Hepatocyte (in vitro differentiated cells): ENCODE results near the gene CCBE1. TPM values are rescaled to one million over a fixed set of nuclear protein-coding genes. Genes with fewer than 3 reads are reported as not detected.
"Not testable (repeated sequence)": the region's sequence is repeated elsewhere in the genome, so short reads cannot be mapped to it uniquely, and the experiment has no call there.

Source experiments
- DNase-seq: peaks from one replicate; pipeline ENCODE4 v3.0.0-alpha.2; 2016; ENCODE audit warnings: low spot score
- H2AFZ ChIP-seq: fragments of 200-600 bp; sonication (generic); 2 replicates; pipeline ENCODE4 v1.6.0; 2016; ENCODE audit warnings: antibody characterized with exemption, mild to moderate bottlenecking
- H3K27ac ChIP-seq: fragments of 200-600 bp; sonication (generic); 2 replicates; pipeline ENCODE4 v1.5.1; 2016; ENCODE audit warnings: mild to moderate bottlenecking
- H3K27me3 ChIP-seq: fragments of 200-600 bp; sonication (generic); 2 replicates; pipeline ENCODE4 v1.6.1; 2016
- H3K36me3 ChIP-seq: fragments of 200-600 bp; sonication (generic); replicated peaks from 2 replicates; pipeline ENCODE4 v1.5.1; 2016; ENCODE audit warnings: low read depth; ENCODE audit not compliant: insufficient read depth
- H3K4me1 ChIP-seq: fragments of 200-600 bp; sonication (generic); 2 replicates; pipeline ENCODE4 v1.5.1; 2016; ENCODE audit warnings: mild to moderate bottlenecking, moderate library complexity; ENCODE audit not compliant: insufficient read depth
- H3K4me2 ChIP-seq: fragments of 200-600 bp; sonication (generic); 2 replicates; pipeline ENCODE4 v1.6.0; 2016
- H3K4me3 ChIP-seq: fragments of 200-600 bp; sonication (generic); 2 replicates; pipeline ENCODE4 v1.5.1; 2016; ENCODE audit warnings: mild to moderate bottlenecking
- H3K79me2 ChIP-seq: fragments of 200-600 bp; sonication (generic); 2 replicates; pipeline ENCODE4 v1.6.0; 2017; ENCODE audit warnings: mild to moderate bottlenecking
- H3K9me2 ChIP-seq: fragments of 200-600 bp; sonication (generic); replicated peaks from 2 replicates; pipeline ENCODE4 v1.6.0; 2017; ENCODE audit warnings: mild to moderate bottlenecking; ENCODE audit not compliant: insufficient read depth
- H3K9me3 ChIP-seq: fragments of 200-600 bp; sonication (generic); 2 replicates; pipeline ENCODE4 v1.5.1; 2016; ENCODE audit warnings: low read depth, mild to moderate bottlenecking
- H4K20me1 ChIP-seq: fragments of 200-600 bp; sonication (generic); 2 replicates; pipeline ENCODE4 v1.6.0; 2016; ENCODE audit warnings: mild to moderate bottlenecking; ENCODE audit not compliant: insufficient read depth, poor library complexity, severe bottlenecking
- CTCF ChIP-seq: fragments of 200-600 bp; sonication (generic); IDR thresholded peaks from 2 replicates; pipeline ENCODE4 v1.5.1; 2016; ENCODE audit warnings: antibody characterized with exemption, mild to moderate bottlenecking; ENCODE audit not compliant: poor library complexity
- EZH2 ChIP-seq: fragments of 200-600 bp; sonication (generic); IDR thresholded peaks from 2 replicates; pipeline ENCODE4 v1.6.1; 2016; ENCODE audit warnings: antibody characterized with exemption, mild to moderate bottlenecking, borderline replicate concordance
- EZH2phosphoT487 ChIP-seq: fragments of 200-600 bp; sonication (generic); IDR thresholded peaks from one replicate; pipeline ENCODE4 v1.6.1; 2018; ENCODE audit warnings: antibody characterized with exemption, mild to moderate bottlenecking, low read depth, moderate library complexity; ENCODE audit not compliant: unreplicated experiment, severe bottlenecking
- WGBS: methylation state at CpG from one replicate; pipeline ENCODE4 v1.1.6; 2016; ENCODE audit warnings: low lambda C conversion rate; ENCODE audit errors: missing lambda C conversion rate; 5-methylcytosine and 5-hydroxymethylcytosine counted together
- polyA plus RNA-seq: library from polyadenylated mRNA; unstranded; fragments of >200 nt; fragmentation: Nextera tagmentation; extraction: Ambion mirVana; gene quantifications from 2 replicates; pipeline ENCODE4 v1.2.1, GENCODE V29; 2016
- total RNA-seq: library from RNA; depleted of rRNA; stranded (reverse); fragments of >200 nt; gene quantifications from 2 replicates; pipeline ENCODE4 v1.2.3, GENCODE V29; 2014

CCBE1 gene
- total and polyA plus RNA-seq, 2 experiments from 2014 or later, result 3.1 to 9.2 TPM

GRCh38 chr18:59651071-59651470, 46.2 kb downstream of the CCBE1 start:
- Histone ChIP-seq H2AFZ (no peak overlapping the region), H3K4me1 (no peaks in the 10 kb centered on the region), H3K27ac (no peak overlapping the region), H3K9me2 (no peaks in the 10 kb centered on the region), H3K9me3 (no peaks in the 10 kb centered on the region), H4K20me1 (no peaks in the 10 kb centered on the region), H3K79me2 (no peaks in the 10 kb centered on the region), H3K4me2 (no peak overlapping the region), H3K4me3 (no peak overlapping the region), H3K27me3 (no peaks in the 10 kb centered on the region), H3K36me3 (no peaks in the 10 kb centered on the region)
- TF ChIP-seq EZH2phosphoT487, result no peak
- TF ChIP-seq EZH2, result no peak
- TF ChIP-seq CTCF, result no peak
- DNase-seq, result no peak
- WGBS, result 95% methylated on average over 5 of the region's 5 CpGs

DNA sequence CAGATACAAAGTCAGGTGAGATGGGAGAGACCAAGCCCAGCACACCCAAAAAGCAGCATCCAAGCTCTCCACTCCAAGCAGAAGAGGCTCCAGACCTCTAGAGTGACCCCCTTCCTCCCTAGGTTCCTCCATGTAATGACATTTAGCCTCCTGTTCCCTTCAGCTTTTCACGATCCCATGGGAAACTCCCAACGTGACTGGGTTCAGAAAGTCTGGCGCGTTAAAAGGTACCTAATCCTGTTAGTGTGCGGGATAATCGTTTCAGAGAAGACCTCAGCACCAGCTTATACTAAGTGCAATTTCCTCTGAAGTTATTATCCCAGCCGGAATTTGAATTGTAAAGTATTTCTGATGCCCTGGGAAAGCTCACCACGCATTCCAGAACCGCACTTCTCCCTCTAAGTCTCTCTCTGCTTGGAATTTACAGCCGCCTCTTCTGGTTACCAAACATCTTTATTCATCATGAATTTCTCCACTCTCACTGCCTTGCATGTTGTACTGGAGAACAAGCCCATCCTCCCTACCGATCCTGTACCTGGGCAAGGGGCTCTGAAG, 46.9 kb downstream of the CCBE1 start:
- WGBS, result 56% methylated on average over 11 of the region's 11 CpGs
- no peak overlapping the region for H3K27ac ChIP-seq
- H3K4me3 ChIP-seq, result no peak overlapping the region
- no peaks in the 10 kb centered on the region for H4K20me1 ChIP-seq
- DNase-seq, result no peak
- no peaks in the 10 kb centered on the region for H3K9me2 ChIP-seq
- H3K4me1 ChIP-seq, result no peaks in the 10 kb centered on the region
- H3K9me3 ChIP-seq, result no peaks in the 10 kb centered on the region
- H3K27me3 ChIP-seq, result peaks cover 2% of the 10 kb centered on the region
- no peaks in the 10 kb centered on the region for H3K36me3 ChIP-seq
- H3K79me2 ChIP-seq, result no peaks in the 10 kb centered on the region
- H2AFZ ChIP-seq, result no peak overlapping the region
- TF ChIP-seq CTCF (no peak), EZH2 (no peak), EZH2phosphoT487 (no peak)
- H3K4me2 ChIP-seq, result no peak overlapping the region

- no peak overlapping the region for H3K4me2 ChIP-seq
Measured at GRCh38 chr18:59649591-59649990, 47.6 kb downstream of the CCBE1 start.

DNA sequence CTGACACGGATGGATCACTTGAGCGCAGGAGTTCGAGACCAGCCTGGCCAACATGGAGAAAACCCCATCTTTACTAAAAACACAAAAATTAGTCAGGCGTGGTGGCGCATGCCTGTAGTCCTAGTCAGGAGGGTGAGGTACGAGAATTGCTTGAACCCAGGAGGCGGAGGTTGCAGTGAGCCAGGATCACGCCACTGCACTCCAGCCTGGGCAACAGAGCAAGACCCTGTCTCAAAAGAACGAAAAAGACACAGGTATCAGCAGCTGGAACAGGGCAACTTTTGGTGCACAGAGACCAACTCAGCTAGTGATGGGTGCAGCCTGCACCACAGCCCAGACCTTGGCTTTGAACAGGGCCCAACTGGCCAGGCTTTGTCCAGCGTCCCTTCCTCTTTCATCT, 48.8 kb downstream of the CCBE1 start:
- H3K4me2 ChIP-seq, H2AFZ ChIP-seq, H3K27ac ChIP-seq, H3K27me3 ChIP-seq, H3K79me2 ChIP-seq, H3K4me1 ChIP-seq, DNase-seq, H3K36me3 ChIP-seq, H3K9me2 ChIP-seq, H4K20me1 ChIP-seq, H3K4me3 ChIP-seq, H3K9me3 ChIP-seq: not testable (repeated sequence)
- WGBS, result 94% methylated on average over 10 of the region's 10 CpGs

More at GRCh38 chr18:59649591-59649990, 47.6 kb downstream of the CCBE1 start:
- Histone ChIP-seq H3K4me3 (no peak overlapping the region), H3K9me3 (no peaks in the 10 kb centered on the region), H3K79me2 (no peaks in the 10 kb centered on the region), H3K9me2 (no peaks in the 10 kb centered on the region), H3K27ac (no peak overlapping the region), H3K27me3 (peaks cover 3% of the 10 kb centered on the region), H2AFZ (no peak overlapping the region), H3K4me1 (no peaks in the 10 kb centered on the region), H3K36me3 (no peaks in the 10 kb centered on the region), H4K20me1 (no peaks in the 10 kb centered on the region)
- DNase-seq, result no peak
- 78% methylated on average over 1 of the region's 1 CpG for WGBS
- TF ChIP-seq EZH2phosphoT487 (no peak), EZH2 (no peak)
